NOMO-1 (cell line): ENCODE measurements around the gene TDRD12.
"Not testable (repeated sequence)": the region's sequence is repeated elsewhere in the genome, so short reads cannot be mapped to it uniquely, and the experiment has no call there.

ENCODE experiments used
- DNase-seq, 2 experiments: peaks; one replicate each; lab custom pipeline; 2025; ENCODE audit not compliant: unreplicated experiment in 2 of 2; lab: John Stamatoyannopoulos, UW

Gene TDRD12

GRCh38 chr19:32829345-32829896 lies 109.9 kb downstream of the TDRD12 start:
- no peak for DNase-seq

GRCh38 chr19:32830231-32831014 lies 110.9 kb downstream of the TDRD12 start:
- no peak for DNase-seq

GRCh38 chr19:32831611-32832010 lies 112.0 kb downstream of the TDRD12 start:
- DNase-seq = no peak

GRCh38 chr19:32832094-32832493 lies 112.5 kb downstream of the TDRD12 start:
- not testable (repeated sequence) for DNase-seq

DNA sequence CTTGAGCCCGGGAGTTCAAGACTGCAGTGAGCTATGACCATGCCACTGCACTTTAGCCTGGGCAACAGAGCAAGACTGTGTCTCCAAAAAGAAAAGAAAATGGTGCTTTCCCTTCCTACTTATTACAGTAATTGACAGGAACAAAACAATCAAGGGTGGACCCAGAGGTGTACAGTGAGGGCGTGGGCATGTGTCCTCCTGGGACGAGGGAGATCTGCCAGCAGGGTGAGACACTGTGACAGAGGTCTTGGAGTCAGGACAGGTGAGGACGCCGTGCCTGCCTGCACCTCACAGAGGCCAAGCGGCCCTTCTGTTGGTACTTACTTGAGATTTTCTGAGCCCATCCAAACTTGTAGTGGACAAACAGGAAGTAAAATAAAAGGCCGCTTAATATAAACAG lies 113.3 kb downstream of the TDRD12 start:
- DNase-seq = not testable (repeated sequence)

DNA sequence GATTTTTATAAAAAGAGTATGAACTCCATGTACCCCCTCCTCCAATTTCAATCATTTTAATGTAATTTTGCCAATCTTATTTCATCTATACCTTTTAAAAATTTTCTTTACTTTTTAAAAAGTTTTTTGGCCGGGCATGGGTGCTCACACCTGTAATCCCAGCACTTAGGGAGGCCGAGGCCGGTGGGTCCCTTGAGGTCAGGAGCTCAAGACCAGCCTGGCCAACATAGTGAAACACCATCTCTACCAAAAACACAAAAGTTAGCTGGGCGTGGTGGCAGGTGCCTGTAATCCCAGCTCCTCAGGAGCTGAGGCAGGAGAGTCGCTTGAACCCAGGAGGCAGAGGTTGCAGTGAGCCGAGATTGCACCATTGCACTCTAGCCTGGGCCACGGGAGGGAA lies 113.8 kb downstream of the TDRD12 start:
- not testable (repeated sequence) for DNase-seq

GRCh38 chr19:32837531-32837930 lies 118.0 kb downstream of the TDRD12 start:
- DNase-seq = no peak

DNA sequence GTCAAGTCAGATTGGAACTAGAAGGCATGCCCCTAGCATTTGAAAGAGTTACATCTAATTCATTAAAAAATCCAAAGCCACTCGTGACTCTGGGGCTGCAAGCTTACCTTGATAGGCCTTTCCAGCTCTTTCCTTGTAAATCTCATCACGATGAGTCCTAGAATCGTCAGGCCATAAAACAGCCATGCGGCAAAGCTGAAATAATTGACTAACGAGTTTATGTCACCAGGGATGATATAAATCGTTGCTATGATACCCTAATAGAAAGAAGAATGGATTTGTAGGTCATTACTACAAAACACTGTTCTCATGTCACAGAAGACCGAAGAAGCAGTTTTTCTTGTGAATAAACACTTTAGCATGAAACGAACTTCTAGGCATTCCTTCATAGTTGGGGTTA lies 122.5 kb downstream of the TDRD12 start:
- no peak for DNase-seq

- no peak for DNase-seq
Observed at GRCh38 chr19:32843716-32844245, 124.2 kb downstream of the TDRD12 start.

- not testable (repeated sequence) for DNase-seq
Observed at GRCh38 chr19:32848035-32848434, 128.5 kb downstream of the TDRD12 start.

GRCh38 chr19:32852216-32852615 lies 132.6 kb downstream of the TDRD12 start:
- DNase-seq = no peak

DNA sequence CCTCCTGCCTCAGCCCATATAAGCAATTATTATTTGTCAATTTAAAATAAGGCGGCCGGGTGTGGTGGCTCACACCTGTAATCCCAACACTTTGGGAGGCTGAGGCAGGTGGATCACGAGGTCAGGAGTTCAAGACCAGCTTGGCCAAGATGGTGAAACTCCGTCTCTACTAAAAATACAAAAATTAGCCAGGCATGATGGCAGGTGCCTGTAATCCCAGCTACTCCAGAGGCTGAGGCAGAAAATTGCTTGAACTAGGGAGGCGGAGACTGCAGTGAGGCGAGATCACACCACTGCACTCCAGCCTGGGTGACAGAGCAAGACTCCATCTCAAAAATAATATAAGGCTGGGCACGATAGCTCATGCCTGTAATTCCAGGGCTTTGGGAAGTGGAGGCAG lies 137.3 kb downstream of the TDRD12 start:
- DNase-seq = not testable (repeated sequence)

- DNase-seq = no peak
Observed at GRCh38 chr19:32857584-32857983, 138.0 kb downstream of the TDRD12 start.

DNA sequence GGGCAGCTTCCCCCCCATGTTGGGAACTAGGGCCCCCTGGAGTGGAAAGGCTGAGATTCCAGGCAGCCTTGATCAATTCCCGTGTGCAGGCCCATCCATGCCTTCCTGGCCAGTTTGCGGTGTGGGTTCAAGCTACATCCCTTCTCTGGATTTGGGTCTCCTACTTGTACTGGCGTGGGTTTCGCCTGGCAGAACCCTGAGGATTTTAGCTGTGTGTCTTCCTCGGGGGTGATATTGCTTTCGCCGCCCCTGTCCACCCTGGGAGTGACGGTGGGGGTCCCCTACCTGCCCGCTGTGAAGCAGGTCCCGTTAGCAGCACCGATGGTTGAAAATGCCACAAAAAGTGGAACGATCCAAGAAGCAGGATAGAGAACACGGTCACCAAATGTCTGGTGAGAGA lies 138.6 kb downstream of the TDRD12 start:
- no peak for DNase-seq

DNA sequence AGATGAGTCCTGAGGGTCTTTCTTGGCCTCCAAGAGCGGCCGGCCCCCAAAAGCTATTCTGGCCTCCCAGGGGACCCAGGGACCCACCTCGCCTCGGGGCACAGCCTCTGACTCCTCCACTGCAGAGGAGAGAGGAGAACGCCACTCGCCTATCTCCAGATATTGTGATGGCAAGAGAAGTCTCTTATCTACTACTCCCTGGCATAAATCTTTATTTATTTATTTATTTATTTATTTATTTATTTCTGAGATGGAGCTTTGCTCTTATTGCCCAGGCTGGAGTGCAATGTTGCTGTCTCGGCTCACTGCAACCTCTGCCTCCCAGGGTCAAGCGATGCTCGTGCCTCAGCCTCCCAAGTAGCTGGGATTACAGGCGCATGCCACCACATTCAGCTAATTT lies 139.0 kb downstream of the TDRD12 start:
- DNase-seq = no peak

- no peak for DNase-seq
Observed at GRCh38 chr19:32859591-32859990, 140.0 kb downstream of the TDRD12 start.

GRCh38 chr19:32861596-32861995 lies 142.0 kb downstream of the TDRD12 start:
- no peak for DNase-seq

- no peak for DNase-seq
Observed at GRCh38 chr19:32862173-32862572, 142.6 kb downstream of the TDRD12 start.

DNA sequence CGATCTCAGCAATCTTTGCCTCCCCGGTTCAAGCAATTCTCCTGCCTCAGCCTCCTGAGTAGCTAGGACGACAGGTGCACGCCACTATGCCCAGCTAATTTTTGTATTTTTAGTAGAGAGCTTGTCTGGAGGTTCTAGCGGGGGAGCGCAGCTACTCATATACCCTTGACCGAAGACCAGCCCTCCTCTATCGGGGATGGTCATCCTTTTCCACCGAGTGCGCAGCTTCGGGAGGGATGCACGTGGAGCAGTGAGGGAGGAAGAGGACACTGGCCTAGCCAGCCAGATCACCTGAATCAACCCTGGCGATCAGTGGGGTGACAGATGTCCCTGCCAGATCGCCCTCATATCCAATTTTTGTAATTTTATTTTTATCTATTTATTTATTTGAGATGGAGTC lies 143.2 kb downstream of the TDRD12 start:
- no peak for DNase-seq

DNA sequence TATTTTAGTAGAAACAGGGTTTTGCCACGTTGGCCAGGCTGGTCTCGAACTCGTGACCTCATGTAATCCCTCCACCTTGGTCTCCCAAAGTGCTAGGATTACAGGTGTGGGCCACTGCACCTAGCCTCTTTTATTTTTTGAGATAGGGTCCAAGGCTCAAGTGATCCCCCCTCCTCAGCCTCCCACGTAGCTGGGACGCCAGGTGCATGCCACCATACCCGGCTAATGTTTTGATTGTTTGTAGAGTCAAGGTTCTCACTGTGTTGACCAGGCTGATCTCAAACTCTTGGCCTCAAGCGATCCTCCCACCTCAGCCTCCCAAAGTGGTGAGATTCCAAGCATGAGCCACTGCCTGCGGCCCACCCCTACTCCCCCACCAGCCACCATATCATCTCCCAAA lies 143.7 kb downstream of the TDRD12 start:
- no peak for DNase-seq

GRCh38 chr19:32863841-32864240 lies 144.3 kb downstream of the TDRD12 start:
- DNase-seq = no peak

DNA sequence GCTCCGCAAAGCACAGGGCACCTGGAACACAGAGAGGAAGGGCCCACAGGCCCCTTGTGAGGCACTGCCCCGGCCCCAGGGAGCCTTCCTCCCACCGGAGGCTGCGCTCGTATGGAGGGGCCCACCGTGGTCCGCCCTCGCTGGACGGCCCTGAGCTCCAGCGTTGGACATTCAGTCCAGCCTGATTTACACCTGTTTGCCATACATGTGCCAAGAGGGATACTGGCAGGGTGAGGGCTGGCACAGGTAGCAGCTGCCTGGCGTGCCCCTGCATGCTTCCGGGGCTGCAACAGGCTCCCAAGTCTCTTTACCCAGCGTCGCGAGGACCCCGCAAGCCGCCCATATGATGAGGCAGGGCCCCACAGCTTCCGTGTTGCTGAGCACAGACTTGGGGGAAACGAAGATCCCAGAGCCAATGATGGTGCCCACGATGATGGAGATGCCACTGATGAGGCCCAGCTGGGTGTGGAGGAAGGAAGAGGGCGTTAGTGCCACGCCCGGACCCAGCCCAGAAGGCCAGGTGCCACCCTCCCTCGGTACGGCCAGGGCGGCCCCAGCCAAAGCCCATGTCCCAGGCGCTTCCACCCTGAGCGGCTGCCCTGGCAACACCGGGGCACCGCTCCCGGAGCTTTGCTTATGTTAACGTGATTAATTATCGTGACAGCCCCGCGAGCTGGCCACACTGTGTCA lies 144.9 kb downstream of the TDRD12 start:
- DNase-seq = no peak
